HG02970 (cell line): Measurements from ENCODE around the gene RAB3GAP1.
A peak's percentile ranks its signal among the peaks of the same experiment; 100 is the strongest.
"Not testable (repeated sequence)": the region's sequence is repeated elsewhere in the genome, so short reads cannot be mapped to it uniquely, and the experiment has no call there.

Source experiments
- ATAC-seq: cut with Tn5 transposase; IDR thresholded peaks from one replicate; pipeline ENCODE4 v1.9.1; 2021; ENCODE audit warnings: mild to moderate bottlenecking, moderate library complexity, moderate number of reproducible peaks; ENCODE audit not compliant: unreplicated experiment, low FRiP score

RAB3GAP1 gene

DNA sequence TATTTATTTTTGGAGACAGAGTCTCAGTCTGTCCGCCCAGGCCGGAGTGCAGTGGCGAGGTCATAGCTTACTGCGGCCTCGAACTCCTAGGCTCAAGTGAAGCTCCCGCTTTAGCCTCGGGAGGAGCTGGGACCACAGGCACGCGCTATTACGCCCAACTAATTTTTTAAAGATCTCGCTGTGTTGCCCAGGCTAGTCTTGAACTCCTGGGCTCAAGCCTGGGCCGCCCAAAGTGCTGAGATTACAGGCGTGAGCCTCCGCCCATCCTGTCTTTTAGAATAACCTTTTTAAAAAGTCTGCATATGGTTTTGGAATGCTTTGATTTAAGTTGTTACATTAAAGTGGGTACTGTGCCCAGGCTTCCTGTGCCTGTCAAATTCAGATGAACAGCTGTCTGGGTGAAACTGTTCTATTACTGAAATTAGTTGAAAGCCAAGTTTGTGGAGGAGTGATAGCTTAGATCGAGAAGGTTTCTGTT lies 944 bp downstream of the RAB3GAP1 start:
- peak; percentile 33 for ATAC-seq

DNA sequence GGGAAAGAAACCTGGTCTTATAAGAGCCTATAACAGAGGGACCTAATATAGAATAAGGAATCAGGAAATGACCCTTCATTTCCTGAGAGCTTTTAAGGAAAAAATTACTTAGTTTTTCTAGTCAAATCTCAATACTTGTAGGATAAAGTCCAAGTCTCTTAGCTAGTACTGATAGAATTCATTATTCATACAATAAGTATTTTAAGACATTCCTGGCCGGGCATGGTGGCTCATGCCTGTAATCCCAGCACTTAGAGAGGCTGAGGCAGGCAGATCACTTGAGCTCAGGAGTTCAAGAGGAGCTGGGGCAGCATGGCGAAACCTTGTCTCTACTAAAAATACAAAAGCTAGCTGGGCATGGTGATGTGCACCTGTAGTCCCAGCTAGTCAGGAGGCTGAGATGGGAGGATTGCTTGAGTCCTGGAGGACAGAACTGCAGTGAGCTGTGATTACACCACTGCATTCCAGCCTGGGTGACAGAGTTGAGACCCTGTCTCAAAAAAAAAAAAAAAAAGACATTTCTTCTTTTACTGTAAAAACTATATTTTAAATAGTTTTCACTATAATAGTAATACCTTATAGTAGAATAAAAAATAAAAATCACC lies 3.2 kb downstream of the RAB3GAP1 start:
- ATAC-seq = no peak

DNA sequence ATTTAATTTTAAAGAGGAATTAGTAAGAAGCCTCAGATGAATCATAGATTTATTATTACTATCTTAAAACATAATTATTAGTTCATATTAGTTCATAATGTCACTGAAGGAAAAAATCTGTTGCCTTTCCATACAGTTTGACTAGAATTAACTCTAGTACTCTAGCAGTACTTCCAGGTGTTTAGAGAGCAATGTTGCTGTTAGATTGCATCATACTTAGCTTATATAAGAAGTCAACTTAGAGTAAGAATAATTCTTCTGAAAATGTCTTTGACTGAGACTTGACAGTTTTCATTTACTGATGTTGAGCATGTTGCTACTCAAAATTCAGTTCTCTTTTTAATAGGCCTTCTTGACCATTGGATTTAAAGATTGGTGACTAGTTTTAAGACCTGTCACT lies 4.7 kb downstream of the RAB3GAP1 start:
- no peak for ATAC-seq

DNA sequence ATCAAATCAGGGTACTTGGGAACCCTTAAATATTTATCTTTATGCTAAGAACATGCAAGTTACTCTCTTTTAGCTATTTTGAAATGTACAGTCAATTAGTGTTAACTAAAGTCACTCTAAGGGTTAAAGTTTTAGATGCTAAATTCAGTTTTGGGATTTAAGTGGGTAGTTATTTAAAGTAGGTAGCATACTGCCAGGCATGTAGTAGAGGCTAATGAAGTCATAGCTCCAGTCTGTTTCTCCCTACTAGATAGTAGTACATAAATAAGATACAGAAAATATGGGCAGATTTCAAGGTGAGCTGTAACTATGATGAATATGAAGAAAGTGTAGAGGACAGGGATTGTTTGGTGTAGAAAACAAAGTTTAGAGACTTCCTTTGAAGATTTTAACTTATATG lies 7.5 kb downstream of the RAB3GAP1 start:
- ATAC-seq = no peak

DNA sequence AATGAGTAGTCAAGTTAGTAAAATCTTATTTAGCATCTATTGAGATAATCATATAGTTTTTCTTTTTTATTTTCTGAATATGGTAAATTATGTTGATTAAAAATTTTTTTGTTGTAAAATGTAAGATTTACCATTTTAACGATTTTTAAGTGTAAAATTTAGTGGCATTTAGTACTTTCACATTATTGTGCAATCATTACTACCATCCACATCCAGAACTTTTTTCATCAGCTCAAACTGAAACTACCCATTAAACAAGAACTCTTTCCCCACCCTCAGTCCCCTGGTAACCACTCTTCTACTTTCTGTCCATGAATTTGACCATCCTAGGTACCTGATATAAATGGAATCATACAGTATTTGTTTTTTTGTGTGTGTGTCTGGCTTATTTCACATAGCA lies 11.1 kb downstream of the RAB3GAP1 start:
- ATAC-seq = no peak

DNA sequence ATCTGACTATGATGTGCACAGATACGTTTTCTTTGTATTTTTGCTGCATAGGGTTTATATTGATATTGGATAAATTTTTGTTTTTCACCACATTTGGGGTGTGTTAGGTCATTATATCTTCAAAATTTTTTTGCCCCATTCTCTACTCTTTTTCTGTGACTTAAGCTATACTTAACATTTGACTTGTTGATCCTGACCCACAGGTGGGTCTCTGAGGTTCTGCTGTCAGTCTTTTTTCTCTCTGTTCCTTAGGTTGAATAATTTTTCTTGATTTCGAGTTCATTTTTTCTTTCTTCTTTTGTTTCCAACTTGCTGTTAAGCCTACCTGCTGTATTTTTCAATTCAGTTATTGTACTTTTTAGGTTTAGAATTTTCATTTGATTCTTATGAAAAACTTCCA lies 12.1 kb downstream of the RAB3GAP1 start:
- ATAC-seq = no peak

DNA sequence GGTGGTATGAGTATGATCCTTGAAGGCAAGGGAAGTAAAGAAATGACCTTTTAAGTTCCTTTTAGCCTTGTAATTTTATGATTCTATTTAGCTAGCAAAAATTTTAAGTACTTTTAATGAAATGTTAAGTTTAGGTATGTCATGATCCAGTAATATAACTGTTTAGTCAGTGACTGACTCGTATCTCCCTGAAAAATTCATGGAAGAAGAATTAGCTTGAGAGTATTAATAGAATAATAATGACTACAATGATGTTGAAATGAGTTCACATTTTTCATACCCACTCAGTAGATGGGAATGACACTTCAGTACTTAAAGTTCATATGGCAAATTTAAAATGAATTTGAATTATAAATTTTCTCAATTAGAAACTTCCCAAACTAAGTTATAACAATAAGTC lies 14.6 kb downstream of the RAB3GAP1 start:
- ATAC-seq = no peak

DNA sequence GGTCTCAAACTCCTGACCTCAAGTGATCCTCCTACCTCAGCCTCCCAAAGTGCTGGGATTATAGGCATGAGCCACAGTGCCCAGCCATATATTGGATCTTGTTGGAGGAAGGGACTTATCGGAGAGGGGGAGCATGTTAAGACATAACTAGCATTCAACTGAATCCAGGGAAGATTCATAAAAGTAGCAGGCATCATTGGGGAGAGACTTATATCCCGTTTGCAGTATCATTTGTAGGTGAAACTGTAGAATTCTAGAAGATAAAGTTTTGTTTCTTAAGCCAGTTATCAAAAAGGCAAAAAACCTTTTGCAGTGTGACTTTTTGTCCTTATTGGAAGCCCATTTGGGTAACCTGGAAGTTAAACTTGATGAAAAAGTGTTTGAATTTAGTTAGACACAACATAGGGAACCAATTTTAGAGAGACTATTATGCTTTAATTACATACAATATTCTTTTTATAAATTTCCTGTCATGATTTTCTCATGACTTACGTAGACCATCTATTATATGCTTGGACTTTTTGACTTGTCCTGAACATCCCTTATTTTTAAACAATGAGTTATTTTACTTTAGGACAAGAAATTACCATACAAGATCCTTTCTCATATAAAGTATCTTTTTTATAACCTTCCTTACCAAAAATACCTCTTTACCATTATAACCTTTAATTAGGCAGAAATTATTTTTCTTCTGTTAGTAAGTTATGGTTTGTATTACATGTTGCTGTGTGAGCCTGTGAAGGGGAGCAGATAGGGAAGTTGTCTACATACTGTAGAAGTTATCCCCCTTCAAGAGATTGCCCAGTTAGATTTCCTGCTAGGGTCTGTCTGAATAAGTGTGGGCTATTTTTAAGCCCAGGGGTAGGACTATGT lies 20.3 kb downstream of the RAB3GAP1 start:
- ATAC-seq = no peak

DNA sequence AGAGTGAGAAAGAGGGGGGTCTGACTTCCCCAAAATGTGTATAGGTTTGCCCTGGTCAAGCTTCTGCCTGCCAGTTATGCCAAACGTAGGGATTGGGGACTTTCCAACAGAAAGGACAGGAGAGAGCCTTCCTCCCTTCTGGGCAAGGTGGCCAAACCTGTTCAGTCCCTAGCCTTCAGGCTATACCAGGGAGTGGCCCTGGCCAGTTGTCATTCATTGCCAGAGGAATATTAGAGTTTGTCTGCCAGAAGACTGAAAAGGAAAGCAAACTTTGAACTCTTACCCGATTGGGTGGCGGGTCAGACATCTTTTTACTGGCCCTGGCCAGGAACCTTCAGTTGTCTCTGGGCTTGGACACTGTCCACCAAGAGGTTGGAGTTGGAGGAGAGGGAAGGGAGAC lies 22.1 kb downstream of the RAB3GAP1 start:
- no peak for ATAC-seq

DNA sequence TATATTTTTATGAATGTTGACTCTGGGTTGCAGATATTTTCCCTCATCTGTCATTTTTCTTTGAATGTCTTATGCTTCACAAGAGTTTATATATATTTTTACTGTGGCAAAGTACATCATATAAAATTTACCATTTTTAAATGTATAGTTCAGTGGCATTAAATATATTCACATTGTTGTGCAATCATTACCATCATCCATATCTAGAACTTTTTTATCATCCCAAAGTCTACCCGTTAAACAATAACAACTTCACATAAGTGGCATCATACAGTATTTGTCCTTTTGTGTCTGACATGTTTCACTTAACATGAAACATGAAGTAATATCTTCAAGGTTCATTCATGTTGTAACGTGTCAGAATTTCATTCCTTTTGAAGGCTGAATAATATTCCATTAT lies 24.5 kb downstream of the RAB3GAP1 start:
- ATAC-seq = no peak

DNA sequence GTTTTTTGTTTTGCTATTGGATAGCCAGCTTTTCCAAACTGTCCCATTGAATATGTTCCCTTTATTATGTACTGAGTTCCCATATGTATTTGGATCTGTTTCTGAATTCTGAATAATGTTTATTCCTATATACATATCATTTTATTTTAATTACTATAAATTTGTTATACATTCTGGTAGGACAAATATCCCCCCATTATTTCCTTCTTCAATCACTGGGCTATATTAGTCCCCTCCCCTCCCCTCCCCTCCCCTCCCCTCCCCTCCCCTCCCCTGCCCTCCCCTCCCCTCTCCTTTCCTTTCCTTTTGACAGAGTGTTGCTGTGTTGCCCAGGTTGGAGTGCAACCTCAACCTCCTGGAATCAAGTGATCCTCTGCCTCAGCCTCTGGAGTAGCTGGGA lies 26.3 kb downstream of the RAB3GAP1 start:
- no peak for ATAC-seq

DNA sequence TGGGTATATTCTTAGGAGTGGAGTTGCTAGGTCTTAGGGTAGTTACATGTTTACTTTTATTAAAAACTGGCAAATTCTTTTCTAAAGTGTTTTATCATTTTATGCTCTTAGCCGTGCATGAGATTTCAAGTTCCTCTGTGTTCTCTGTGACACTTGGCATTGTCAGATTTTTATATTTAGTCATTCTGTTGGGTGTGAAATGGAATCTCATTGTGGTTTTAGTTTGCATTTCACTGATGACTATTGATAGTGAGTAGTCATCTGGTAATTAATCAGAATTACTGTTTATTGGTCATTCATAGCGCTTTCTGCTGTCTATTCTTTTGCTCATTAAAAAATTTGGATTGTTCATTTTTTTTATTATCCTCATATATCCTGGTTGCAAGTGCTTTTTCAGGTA lies 34.1 kb downstream of the RAB3GAP1 start:
- ATAC-seq = no peak

DNA sequence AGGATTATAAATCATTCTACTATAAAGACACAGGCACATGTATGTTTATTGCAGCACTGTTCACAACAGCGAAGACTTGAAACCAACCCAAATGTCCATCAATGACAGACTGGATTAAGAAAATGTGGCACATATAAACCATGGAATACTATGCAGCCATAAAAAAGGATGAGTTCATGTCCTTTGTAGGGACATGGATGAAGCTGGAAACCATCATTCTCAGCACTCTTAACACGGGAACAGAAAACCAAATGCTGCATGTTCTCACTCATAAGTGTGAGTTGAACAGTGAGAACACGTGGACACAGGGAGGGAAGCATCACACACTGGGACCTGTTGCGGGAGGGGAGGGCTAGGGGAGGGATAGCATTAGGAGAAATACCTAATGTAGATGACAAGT lies 37.5 kb downstream of the RAB3GAP1 start:
- ATAC-seq = not testable (repeated sequence)

DNA sequence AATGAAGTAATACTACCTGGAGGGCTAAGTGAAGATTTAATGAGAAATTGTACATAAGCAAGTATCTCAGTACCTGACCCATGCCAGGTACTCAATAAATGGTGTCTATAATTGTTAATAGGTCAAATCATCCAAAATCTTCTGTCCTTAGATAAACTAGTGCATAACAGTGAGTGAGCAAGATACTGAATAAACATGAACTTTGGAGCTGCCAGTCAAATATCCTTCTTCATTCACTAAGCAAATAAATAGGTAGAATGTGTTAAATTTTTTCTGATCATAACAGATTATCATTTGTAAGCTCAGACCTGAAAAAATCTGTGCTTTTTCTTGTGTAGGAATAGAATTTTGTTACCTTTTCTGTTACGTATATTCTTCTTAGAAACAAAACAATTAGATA lies 39.6 kb downstream of the RAB3GAP1 start:
- ATAC-seq = no peak

DNA sequence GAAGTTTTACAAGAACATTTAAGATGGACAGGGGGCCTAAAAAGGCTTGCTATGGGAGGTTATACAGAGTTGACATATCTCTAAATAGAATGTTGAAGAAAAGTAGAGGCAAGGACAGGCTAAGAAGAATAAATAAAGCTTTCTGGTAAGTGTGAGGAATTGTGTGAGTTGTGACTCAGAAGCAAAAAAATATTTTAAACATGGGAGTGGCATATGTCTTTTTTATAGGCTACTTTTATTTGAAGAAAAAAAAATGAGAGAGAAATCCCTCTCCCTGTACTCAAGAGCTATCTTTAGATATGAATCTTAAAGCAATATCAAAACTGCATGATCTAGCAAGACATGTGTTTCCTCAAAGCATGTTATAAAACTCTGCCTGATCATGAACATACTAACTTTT lies 41.1 kb downstream of the RAB3GAP1 start:
- no peak for ATAC-seq

DNA sequence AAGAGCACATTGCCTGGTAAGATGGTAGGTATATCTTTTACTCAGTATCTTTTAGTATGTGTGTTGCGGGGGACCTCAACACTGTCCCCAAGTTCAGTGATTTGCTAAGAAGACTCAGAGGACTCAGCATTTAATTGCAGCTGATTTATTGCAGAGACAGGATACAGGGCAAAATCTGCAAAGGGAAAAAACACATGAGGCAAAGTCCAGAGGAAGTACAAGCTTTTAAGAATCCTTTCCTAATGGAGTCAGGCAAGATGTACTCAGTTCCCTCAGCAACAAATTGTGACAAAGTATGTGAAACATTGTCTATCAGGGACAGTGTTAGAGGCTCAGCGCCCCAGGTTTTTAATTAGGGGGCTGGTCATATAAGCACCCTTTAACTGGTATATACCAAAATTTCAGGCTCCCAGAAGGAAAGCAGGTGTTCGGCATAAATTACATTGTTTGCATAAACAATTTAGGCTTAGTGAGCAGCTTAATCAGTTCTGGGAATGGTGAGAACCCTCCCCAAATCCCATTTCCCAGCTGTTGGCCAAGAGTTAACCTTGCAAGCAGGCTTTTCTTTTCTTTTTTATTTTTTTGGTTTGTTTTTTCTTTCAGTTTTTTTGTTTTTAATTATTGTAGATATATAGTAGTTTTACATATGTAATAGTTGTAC lies 41.7 kb downstream of the RAB3GAP1 start:
- no peak for ATAC-seq

DNA sequence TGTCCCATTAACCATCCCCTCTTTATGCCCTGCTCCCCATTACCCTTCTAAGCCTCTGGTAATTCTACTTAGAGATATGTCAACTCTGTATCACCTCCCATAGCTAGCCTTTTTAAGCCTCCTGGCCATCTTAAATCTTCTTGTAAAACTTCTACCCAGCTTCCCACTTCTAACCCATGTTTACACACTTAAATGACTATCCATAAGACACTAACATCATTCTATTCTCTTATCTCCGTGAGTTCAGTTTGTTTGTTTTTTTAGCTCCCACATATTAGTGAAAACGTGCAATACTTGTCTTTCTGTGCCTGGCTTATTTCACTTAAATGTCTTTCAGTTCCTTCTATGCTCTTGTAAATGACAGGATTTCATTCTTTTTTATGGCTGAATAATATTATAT lies 42.4 kb downstream of the RAB3GAP1 start:
- no peak for ATAC-seq

DNA sequence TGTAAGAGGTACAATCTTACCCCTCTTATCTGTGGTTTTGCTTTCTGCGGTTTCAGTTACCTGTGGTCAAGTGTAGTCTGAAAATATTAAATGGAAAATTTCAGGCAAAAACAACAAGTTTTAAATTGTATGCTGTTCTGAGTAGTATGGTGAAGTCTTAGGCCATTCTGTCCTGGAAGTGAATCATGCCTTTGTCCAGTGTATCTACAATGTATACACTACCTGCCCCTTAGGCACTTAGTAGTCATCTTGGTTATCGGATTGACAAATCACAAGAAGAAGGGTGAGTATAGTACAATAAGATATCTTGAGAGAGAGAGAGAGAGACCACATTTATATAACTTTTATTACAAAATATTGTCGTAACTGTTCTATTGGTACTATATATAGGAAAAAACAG lies 43.5 kb downstream of the RAB3GAP1 start:
- no peak for ATAC-seq

DNA sequence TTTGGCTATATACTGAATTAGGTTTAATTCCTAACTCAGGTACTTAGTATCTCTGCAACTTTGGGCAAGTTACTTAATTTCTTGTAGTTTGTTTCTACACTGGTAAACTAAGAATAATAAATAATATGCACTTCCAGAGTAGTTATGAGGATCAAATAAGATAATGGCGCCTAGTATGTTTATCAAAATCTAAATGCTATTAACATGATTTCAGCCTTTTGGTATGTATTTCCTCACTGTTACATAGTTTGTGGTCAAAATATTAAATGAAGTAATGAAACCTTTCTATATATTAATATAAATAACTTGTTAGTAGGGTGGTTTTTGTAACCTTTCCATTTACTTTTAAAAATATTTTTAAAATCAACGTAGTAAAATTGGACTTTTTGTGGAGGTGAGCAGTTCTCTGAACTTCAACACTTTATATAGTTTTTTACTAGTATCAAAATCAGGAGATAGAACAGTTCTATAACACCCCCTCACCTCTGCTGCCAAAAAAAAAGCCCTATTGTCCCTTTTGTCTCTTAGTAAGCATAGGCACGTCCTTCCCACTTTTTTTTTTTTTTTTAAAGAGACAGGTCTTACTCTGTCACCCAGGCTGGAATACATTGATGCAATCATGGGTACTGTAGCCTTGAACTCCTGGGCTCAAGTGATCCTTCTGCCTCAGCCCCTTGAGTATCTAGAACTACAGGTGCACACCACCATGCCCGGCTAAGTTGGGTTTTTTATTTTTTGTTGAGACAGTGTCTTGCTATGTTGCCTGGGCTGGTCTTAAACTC lies 44.8 kb downstream of the RAB3GAP1 start:
- no peak for ATAC-seq

DNA sequence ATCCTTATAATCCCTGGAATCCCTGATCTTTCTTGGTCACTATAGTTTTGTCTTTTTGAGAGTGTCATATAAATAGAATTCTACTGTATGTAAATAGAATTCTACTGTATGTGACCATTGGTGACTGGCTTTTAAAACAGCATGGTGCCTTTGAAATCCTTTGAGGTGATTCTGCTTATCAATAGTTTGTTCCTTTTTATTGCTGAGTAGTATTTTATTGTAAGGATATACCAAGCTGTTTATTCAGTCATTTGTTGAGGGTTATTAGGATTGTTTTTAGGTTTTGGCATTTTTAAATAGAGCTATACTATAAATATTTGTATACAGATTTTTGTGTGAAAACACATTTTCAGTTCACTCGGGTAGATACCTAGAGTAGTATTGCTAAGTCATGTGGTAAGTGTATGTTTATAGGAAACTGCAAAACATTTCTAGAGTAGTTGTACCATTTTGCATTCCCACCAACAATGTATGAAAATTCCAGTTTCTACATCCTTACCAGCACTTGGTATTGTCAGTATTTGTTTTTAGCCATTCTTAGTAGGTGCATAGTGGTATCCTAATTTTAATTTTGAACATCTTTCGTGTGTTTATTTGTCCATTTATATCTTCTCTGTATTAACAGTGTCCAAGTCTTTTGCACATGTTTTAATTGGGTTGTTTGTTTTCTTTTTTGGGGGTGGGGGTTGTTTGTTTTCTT lies 45.6 kb downstream of the RAB3GAP1 start:
- ATAC-seq = no peak
